ENCODE results near the gene CDK14. TPM values are rescaled to one million over a fixed set of nuclear protein-coding genes. Genes with fewer than 3 reads are reported as not detected.

The CDK14 gene
- total RNA-seq, 1 donor = 39.1 TPM

- H3K4me2 ChIP-seq (ENCODE audit: insufficient read depth, low read length) = no peak overlapping the region
- no peak overlapping the region for H3K27ac ChIP-seq (ENCODE audit: low read depth, low read length)
- no peaks in the 10 kb centered on the region for H3K79me2 ChIP-seq (ENCODE audit: insufficient read depth, low read length)
- no peak for TF ChIP-seq CTCF (IDR thresholded peaks at IDR 0.05; ENCODE audit: extremely low read depth, low read depth, low read length)
- no peaks in the 10 kb centered on the region for H3K27me3 ChIP-seq (ENCODE audit: insufficient read depth, low read length)
- H2AFZ ChIP-seq (ENCODE audit: low read length) = no peak overlapping the region
- H3K9me3 ChIP-seq (ENCODE audit: low read depth, low read length) = no peaks in the 10 kb centered on the region
- H4K20me1 ChIP-seq (ENCODE audit: insufficient read depth, low read length) = no peaks in the 10 kb centered on the region
- DNase-seq (ENCODE audit: insufficient read length, low spot score, missing footprints) = no peak
- no peaks in the 10 kb centered on the region for H3K4me1 ChIP-seq (ENCODE audit: insufficient read depth, low read length)
- no peaks in the 10 kb centered on the region for H3K36me3 ChIP-seq (ENCODE audit: insufficient read depth, low read length)
- H3K4me3 ChIP-seq (ENCODE audit: insufficient read depth, low read length) = no peak overlapping the region
Observed at GRCh38 chr7:90897961-90898469, 301.9 kb downstream of the CDK14 start.

GRCh38 chr7:90900628-90901356 lies 304.7 kb downstream of the CDK14 start:
- Histone ChIP-seq H3K9me3 (ENCODE audit: low read depth, low read length) (no peaks in the 10 kb centered on the region), H3K79me2 (ENCODE audit: insufficient read depth, low read length) (no peaks in the 10 kb centered on the region), H4K20me1 (ENCODE audit: insufficient read depth, low read length) (no peaks in the 10 kb centered on the region), H3K27me3 (ENCODE audit: insufficient read depth, low read length) (no peaks in the 10 kb centered on the region), H3K36me3 (ENCODE audit: insufficient read depth, low read length) (no peaks in the 10 kb centered on the region), H3K4me2 (ENCODE audit: insufficient read depth, low read length) (no peak overlapping the region), H3K27ac (ENCODE audit: low read depth, low read length) (no peak overlapping the region), H3K4me3 (ENCODE audit: insufficient read depth, low read length) (no peak overlapping the region), H2AFZ (ENCODE audit: low read length) (no peak overlapping the region), H3K4me1 (ENCODE audit: insufficient read depth, low read length) (no peaks in the 10 kb centered on the region)
- no peak for DNase-seq (ENCODE audit: insufficient read length, low spot score, missing footprints)
- TF ChIP-seq CTCF (IDR thresholded peaks at IDR 0.05; ENCODE audit: extremely low read depth, low read depth, low read length) = no peak

GRCh38 chr7:90903841-90904240 lies 307.7 kb downstream of the CDK14 start:
- DNase-seq (ENCODE audit: insufficient read length, low spot score, missing footprints) = no peak
- Histone ChIP-seq H3K79me2 (ENCODE audit: insufficient read depth, low read length) (no peaks in the 10 kb centered on the region), H3K36me3 (ENCODE audit: insufficient read depth, low read length) (no peaks in the 10 kb centered on the region), H4K20me1 (ENCODE audit: insufficient read depth, low read length) (no peaks in the 10 kb centered on the region), H3K27ac (ENCODE audit: low read depth, low read length) (no peak overlapping the region), H3K9me3 (ENCODE audit: low read depth, low read length) (no peaks in the 10 kb centered on the region), H3K4me3 (ENCODE audit: insufficient read depth, low read length) (no peak overlapping the region), H2AFZ (ENCODE audit: low read length) (no peak overlapping the region), H3K4me1 (ENCODE audit: insufficient read depth, low read length) (no peaks in the 10 kb centered on the region), H3K4me2 (ENCODE audit: insufficient read depth, low read length) (no peak overlapping the region), H3K27me3 (ENCODE audit: insufficient read depth, low read length) (no peaks in the 10 kb centered on the region)
- TF ChIP-seq CTCF (IDR thresholded peaks at IDR 0.05; ENCODE audit: extremely low read depth, low read depth, low read length) = no peak

GRCh38 chr7:90910136-90910535 lies 314.0 kb downstream of the CDK14 start:
- Histone ChIP-seq H3K9me3 (ENCODE audit: low read depth, low read length) (no peaks in the 10 kb centered on the region), H3K27me3 (ENCODE audit: insufficient read depth, low read length) (no peaks in the 10 kb centered on the region), H3K79me2 (ENCODE audit: insufficient read depth, low read length) (no peaks in the 10 kb centered on the region), H3K4me1 (ENCODE audit: insufficient read depth, low read length) (peaks cover 6% of the 10 kb centered on the region), H4K20me1 (ENCODE audit: insufficient read depth, low read length) (no peaks in the 10 kb centered on the region), H2AFZ (ENCODE audit: low read length) (no peak overlapping the region), H3K4me2 (ENCODE audit: insufficient read depth, low read length) (no peak overlapping the region), H3K36me3 (ENCODE audit: insufficient read depth, low read length) (no peaks in the 10 kb centered on the region), H3K4me3 (ENCODE audit: insufficient read depth, low read length) (no peak overlapping the region), H3K27ac (ENCODE audit: low read depth, low read length) (no peak overlapping the region)
- no peak for DNase-seq (ENCODE audit: insufficient read length, low spot score, missing footprints)
- TF ChIP-seq CTCF (IDR thresholded peaks at IDR 0.05; ENCODE audit: extremely low read depth, low read depth, low read length) = no peak
